Activated B cell treated with CpG ODN at 0.5 μM for 24 hours (primary cell): ENCODE measurements around the gene IL4. TPM values are rescaled to one million over a fixed set of nuclear protein-coding genes. Genes with fewer than 3 reads are reported as not detected.

Source experiments
- ATAC-seq: fragments of 200-7000 bp; cut with Tn5 transposase; one replicate; pipeline ENCODE4 v1.10.0; 2021; ENCODE audit warnings: low read depth, mild to moderate bottlenecking, moderate library complexity
- CTCF ChIA-PET: fragments of 350-600 bp; sonication (Branson Sonifier 250); formaldehyde crosslinking; loops from one replicate; lab custom pipeline; 2021; ENCODE audit warnings: antibody characterized with exemption; lab: Charles Lee
- POLR2A ChIA-PET: fragments of 350-600 bp; sonication (Branson Sonifier 250); formaldehyde crosslinking; loops from one replicate; lab custom pipeline; 2021; ENCODE audit warnings: antibody characterized with exemption; lab: Charles Lee
- DNase-seq: peaks from one replicate; pipeline ENCODE4 v3.0.0; 2022
- H3K27ac Mint-ChIP-seq: one replicate; pipeline ENCODE4 v1.8.0; 2020; ENCODE audit warnings: mixed read lengths
- H3K27me3 Mint-ChIP-seq: one replicate; pipeline ENCODE4 v1.8.0; 2021; ENCODE audit warnings: mixed read lengths
- H3K36me3 Mint-ChIP-seq: one replicate; pipeline ENCODE4 v1.8.0; 2021; ENCODE audit warnings: low read depth, mixed read lengths
- H3K4me1 Mint-ChIP-seq: one replicate; pipeline ENCODE4 v1.8.0; 2021; ENCODE audit warnings: mixed read lengths
- H3K4me3 Mint-ChIP-seq: one replicate; pipeline ENCODE4 v1.8.0; 2020; ENCODE audit warnings: mild to moderate bottlenecking, mixed read lengths
- H3K9me3 Mint-ChIP-seq: one replicate; pipeline ENCODE4 v1.8.0; 2020; ENCODE audit warnings: mixed read lengths
- intact Hi-C: fragments of 100-400 bp; cut with micrococcal nuclease; formaldehyde crosslinking; loops from one replicate; pipeline ENCODE4 v1.15.1; 2024
- total RNA-seq: library from RNA; stranded (reverse); gene quantifications from 2 replicates; pipeline ENCODE4 v1.2.3, GENCODE V29; 2022
- TF ChIP-seq, protein P1 (sequence below): fragments of 200-600 bp; IDR thresholded peaks from one replicate; pipeline ENCODE4 v1.8.0; 2022; ENCODE audit warnings: antibody characterized with exemption, mild to moderate bottlenecking

Gene IL4
- total RNA-seq, 1 donor from 2014 or later, result not detected

DNA sequence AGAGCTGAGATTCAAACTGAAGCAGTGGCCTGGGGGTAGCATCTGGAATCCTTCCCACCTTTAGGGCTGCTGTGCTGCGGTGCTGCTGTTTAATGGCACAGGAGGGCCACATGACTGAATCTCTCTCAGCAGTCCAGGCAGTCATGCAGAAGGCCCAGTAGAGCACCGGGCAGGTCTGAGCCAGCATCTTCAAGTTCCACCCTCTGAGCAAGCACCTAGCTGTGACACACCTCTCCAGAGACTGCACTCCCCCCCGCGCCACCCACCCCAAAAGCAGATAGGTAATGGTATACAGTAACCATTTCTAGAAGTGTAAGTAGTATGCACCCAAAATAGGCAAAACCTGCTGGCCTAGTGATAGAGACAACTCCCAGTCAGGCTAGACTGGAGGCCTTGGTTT, 8.2 kb downstream of the IL4 start:
- Mint-ChIP-seq H3K27ac (no peak overlapping the region), H3K9me3 (no peaks in the 10 kb centered on the region), H3K4me1 (peaks cover 24% of the 10 kb centered on the region), H3K36me3 (no peaks in the 10 kb centered on the region), H3K4me3 (no peak overlapping the region), H3K27me3 (no peaks in the 10 kb centered on the region)
- POLR2A ChIA-PET, result no interaction called here
- DNase-seq (no peak), ATAC-seq (peak; percentile 40)
- TF ChIP-seq, protein P1, sequence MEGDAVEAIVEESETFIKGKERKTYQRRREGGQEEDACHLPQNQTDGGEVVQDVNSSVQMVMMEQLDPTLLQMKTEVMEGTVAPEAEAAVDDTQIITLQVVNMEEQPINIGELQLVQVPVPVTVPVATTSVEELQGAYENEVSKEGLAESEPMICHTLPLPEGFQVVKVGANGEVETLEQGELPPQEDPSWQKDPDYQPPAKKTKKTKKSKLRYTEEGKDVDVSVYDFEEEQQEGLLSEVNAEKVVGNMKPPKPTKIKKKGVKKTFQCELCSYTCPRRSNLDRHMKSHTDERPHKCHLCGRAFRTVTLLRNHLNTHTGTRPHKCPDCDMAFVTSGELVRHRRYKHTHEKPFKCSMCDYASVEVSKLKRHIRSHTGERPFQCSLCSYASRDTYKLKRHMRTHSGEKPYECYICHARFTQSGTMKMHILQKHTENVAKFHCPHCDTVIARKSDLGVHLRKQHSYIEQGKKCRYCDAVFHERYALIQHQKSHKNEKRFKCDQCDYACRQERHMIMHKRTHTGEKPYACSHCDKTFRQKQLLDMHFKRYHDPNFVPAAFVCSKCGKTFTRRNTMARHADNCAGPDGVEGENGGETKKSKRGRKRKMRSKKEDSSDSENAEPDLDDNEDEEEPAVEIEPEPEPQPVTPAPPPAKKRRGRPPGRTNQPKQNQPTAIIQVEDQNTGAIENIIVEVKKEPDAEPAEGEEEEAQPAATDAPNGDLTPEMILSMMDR, result no peak
- intact Hi-C loops, result no loop called here
- CTCF ChIA-PET, result interaction anchor here (0.7 kb wide), 1 partner anchor 36 kb away, joined by 3 read pairs; no protein-coding TSS in a partner anchor

DNA sequence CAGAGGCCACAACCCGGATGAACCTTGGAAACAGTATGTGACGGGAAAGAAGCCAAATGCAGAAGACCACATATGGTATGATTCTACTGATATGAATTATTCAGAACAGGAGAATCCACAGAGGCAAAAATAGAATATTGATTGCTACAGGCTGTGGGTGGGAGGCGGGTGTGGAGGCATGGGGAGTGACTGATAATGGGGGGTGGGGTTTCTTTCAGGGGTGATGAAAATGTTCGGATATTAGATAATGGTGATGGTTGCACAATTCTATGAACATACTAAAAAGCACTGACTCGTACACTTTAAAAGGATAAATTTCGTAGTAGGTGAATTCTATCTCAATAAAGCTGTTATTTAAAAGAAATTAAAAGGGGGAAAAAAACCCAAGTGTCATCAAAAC, 10.7 kb downstream of the IL4 start:
- no peaks in the 10 kb centered on the region for H3K9me3 Mint-ChIP-seq
- intact Hi-C loops, result no loop called here
- H3K4me3 Mint-ChIP-seq, result no peak overlapping the region
- POLR2A ChIA-PET, result interaction anchor here (0.7 kb wide), 1 partner anchor 67 kb away, joined by 4 read pairs; no protein-coding TSS in a partner anchor
- H3K27ac Mint-ChIP-seq, result no peak overlapping the region
- ATAC-seq (no peak), DNase-seq (no peak)
- TF ChIP-seq, protein P1, result no peak
- no peaks in the 10 kb centered on the region for H3K27me3 Mint-ChIP-seq
- CTCF ChIA-PET, result no interaction called here
- no peaks in the 10 kb centered on the region for H3K36me3 Mint-ChIP-seq
- peaks cover 39% of the 10 kb centered on the region for H3K4me1 Mint-ChIP-seq

DNA sequence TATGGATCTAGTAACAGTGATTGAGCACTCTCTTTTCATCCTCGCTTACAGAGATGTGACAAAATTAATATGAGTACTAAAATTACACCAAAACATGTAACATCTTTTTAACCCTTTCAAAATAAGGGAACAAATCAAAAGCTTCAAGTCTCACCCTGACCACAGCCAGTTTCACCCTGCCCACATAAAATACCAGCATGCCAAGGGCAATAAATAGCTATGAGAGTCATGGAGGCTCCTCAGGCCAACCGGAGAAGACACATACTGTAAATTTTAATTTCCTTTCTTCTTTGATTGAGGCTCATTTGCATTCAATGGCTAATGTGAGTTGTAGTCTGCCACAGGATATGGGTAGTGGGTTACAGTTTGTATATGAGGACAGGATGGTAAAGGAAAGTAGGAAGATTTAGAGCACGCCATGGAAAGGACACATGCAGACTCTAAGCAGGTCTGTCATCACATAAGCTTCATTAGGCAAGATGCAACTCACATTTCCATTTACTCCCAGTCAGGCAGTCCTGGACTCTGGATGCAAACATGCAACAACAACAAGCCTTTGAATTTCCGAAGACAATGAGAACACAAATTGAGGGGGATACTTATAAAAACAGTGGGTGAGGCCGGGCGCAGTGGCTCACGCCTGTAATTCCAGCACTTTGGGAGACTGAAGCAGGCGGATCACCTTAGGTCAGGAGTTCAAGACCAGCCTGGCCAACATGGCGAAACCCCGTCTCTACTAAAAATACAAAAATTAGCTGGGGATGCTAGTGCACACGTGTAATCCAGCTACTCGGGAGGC, 11.3 kb downstream of the IL4 start:
- Mint-ChIP-seq H3K4me3 (no peak overlapping the region), H3K9me3 (no peaks in the 10 kb centered on the region), H3K4me1 (peaks cover 44% of the 10 kb centered on the region), H3K27me3 (no peaks in the 10 kb centered on the region), H3K36me3 (no peaks in the 10 kb centered on the region), H3K27ac (no peak overlapping the region)
- CTCF ChIA-PET, result no interaction called here
- TF ChIP-seq, protein P1, result no peak
- ATAC-seq (no peak), DNase-seq (no peak)
- intact Hi-C loops, result no loop called here
- POLR2A ChIA-PET, result no interaction called here

DNA sequence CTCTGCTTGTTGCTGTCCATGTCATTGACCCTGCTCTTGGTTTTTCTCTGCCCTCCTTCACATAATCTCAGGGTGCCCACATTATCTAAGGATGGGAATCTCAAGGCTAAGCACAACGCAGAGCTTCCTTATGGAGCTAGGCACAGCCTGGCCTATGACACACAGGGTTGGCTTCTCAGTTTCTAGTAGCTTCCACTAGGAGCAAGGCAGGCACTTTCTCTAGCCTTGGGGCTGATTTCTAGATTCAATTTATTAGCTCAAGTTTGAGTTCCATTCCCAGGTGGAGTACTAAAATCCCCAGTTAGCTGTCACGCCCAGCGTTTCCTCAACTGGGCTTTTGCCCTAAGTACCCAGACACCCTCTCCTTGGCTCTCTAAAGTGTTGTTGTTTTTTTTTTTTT, 12.4 kb downstream of the IL4 start:
- no peaks in the 10 kb centered on the region for H3K27me3 Mint-ChIP-seq
- ATAC-seq (no peak), DNase-seq (no peak)
- TF ChIP-seq, protein P1, result no peak
- H3K4me3 Mint-ChIP-seq, result no peak overlapping the region
- no peak overlapping the region for H3K27ac Mint-ChIP-seq
- H3K4me1 Mint-ChIP-seq, result peaks cover 36% of the 10 kb centered on the region
- ChIA-PET POLR2A (no interaction called here), CTCF (no interaction called here)
- no peaks in the 10 kb centered on the region for H3K9me3 Mint-ChIP-seq
- intact Hi-C loops, result no loop called here
- H3K36me3 Mint-ChIP-seq, result no peaks in the 10 kb centered on the region

DNA sequence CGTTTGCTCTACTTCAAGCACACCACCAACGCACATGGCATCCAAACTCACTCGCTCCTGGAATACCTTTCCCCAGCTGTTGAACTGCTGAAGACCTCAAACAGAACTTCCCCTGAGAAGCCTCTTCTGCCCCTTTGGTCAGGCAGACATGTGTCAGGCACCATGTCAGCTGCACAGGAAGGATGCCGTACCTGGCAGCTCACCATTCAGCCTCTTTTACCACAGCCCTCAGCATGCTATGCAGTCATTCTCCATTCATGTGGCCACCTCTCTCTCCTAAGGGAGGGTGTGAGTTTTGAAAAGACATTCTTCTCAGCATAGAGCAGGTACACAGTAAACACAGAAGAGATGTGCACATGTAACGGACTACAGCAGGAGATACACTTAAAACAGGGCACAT, 14.2 kb downstream of the IL4 start:
- ATAC-seq (no peak), DNase-seq (no peak)
- Mint-ChIP-seq H3K27ac (no peak overlapping the region), H3K4me1 (peaks cover 22% of the 10 kb centered on the region), H3K4me3 (no peak overlapping the region), H3K36me3 (peaks cover 4% of the 10 kb centered on the region), H3K27me3 (no peaks in the 10 kb centered on the region), H3K9me3 (no peaks in the 10 kb centered on the region)
- CTCF ChIA-PET, result no interaction called here
- TF ChIP-seq, protein P1, result no peak
- POLR2A ChIA-PET, result no interaction called here
- intact Hi-C loops, result no loop called here
